HG02798 (cell line): ENCODE results near the gene ST3GAL4.

Experiments used
- ATAC-seq: cut with Tn5 transposase; IDR thresholded peaks from one replicate; pipeline ENCODE4 v1.9.1; 2021; ENCODE audit warnings: mild to moderate bottlenecking; ENCODE audit not compliant: unreplicated experiment, poor library complexity

ST3GAL4 gene

GRCh38 chr11:126418887-126419286 lies 63.4 kb downstream of the ST3GAL4 start:
- ATAC-seq: no peak

GRCh38 chr11:126419801-126420697 lies 64.6 kb downstream of the ST3GAL4 start:
- ATAC-seq: peak; percentile 83

- ATAC-seq: no peak
Observed at GRCh38 chr11:126420698-126421256, 65.3 kb downstream of the ST3GAL4 start.

GRCh38 chr11:126421271-126421671 lies 65.8 kb downstream of the ST3GAL4 start:
- ATAC-seq: no peak

GRCh38 chr11:126422446-126422845 lies 67.0 kb downstream of the ST3GAL4 start:
- no peak for ATAC-seq

- ATAC-seq: no peak
Observed at GRCh38 chr11:126423154-126423553, 67.7 kb downstream of the ST3GAL4 start.

- no peak for ATAC-seq
Observed at GRCh38 chr11:126423743-126424142, 68.3 kb downstream of the ST3GAL4 start.

- no peak for ATAC-seq
Observed at GRCh38 chr11:126424471-126425039, 69.1 kb downstream of the ST3GAL4 start.

GRCh38 chr11:126426106-126426505 lies 70.6 kb downstream of the ST3GAL4 start:
- no peak for ATAC-seq

GRCh38 chr11:126426820-126427749 lies 71.6 kb downstream of the ST3GAL4 start:
- peak; percentile 69 for ATAC-seq

- ATAC-seq: no peak
Observed at GRCh38 chr11:126430581-126431335, 75.3 kb downstream of the ST3GAL4 start.

- no peak for ATAC-seq
Observed at GRCh38 chr11:126431401-126432064, 76.0 kb downstream of the ST3GAL4 start.

GRCh38 chr11:126432065-126432461 lies 76.6 kb downstream of the ST3GAL4 start:
- ATAC-seq: no peak

GRCh38 chr11:126432525-126432924 lies 77.0 kb downstream of the ST3GAL4 start:
- no peak for ATAC-seq

- peak; percentile 68 for ATAC-seq
Observed at GRCh38 chr11:126433244-126433846, 77.9 kb downstream of the ST3GAL4 start.

GRCh38 chr11:126433989-126434949 lies 78.8 kb downstream of the ST3GAL4 start:
- no peak for ATAC-seq

GRCh38 chr11:126434950-126435335 lies 79.5 kb downstream of the ST3GAL4 start:
- ATAC-seq: no peak
